A549 treated with ZK216348 at 1 μM for 4 hours (cell line): Measurements from ENCODE around the gene ZNF883. TPM values are rescaled to one million over a fixed set of nuclear protein-coding genes. Genes with fewer than 3 reads are reported as not detected.

Source experiments
- total RNA-seq: library from RNA; stranded (reverse); fragments of 200-300 nt; extraction: Qiagen RNA extraction; gene quantifications from 5 replicates; pipeline ENCODE4 v1.2.3, GENCODE V29; 2022; ENCODE audit warnings: low read depth

Gene ZNF883
- 0.81 to 0.97 TPM (median 0.92 TPM) in 5 replicates for total RNA-seq

DNA sequence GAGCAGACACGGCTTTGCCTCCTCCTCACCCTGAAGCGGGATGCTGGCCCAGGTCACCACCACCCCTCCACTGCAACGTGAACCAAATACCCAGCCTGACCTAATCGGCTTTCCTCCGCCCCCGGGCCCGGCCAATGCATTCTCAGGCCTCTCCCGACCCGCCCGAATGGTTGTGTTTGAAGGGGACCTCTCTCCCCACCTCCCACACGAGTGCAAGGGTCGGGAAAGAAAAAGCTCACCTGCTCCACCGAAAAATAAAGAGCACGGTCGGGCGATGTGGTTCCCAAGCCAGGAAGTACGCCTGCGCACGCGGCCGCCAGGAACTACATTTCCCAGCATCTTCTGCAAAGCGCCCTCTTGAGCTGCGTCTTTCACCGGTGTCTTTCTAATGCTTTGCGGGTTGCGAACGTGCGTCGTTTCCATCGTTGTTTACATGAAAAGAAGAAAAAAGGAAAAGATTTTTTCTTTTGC, at the start of gene ZNF883:
Gene ZNF883, minus strand, starts transcription at position 282 of the 471 bp plus-strand sequence.

GRCh38 chr9:113056191-113057106, 44.5 kb upstream of the ZNF883 start, which contains the start of gene ZFP37:
ZFP37 (minus strand) TSS chr9:113056724; CDS start chr9:113056688, 36 bp downstream.

Other genes starting within 250 kb of the ZNF883 start
- gene SLC46A2, start 121.3 kb downstream of the ZNF883 start, total RNA-seq = not detected in 5 replicates
- 1.4 to 2.1 TPM (median 1.5 TPM) in 5 replicates for gene ZFP37, start 44.5 kb upstream of the ZNF883 start, total RNA-seq
- 6.9 to 8.5 TPM (median 7.5 TPM) in 5 replicates for gene SLC31A2, start 138.8 kb upstream of the ZNF883 start, total RNA-seq
- gene FKBP15, start 209.1 kb upstream of the ZNF883 start, total RNA-seq = 15.8 to 19.2 TPM (median 17.1 TPM) in 5 replicates
- 17.9 to 22.7 TPM (median 18.5 TPM) in 5 replicates for gene SLC31A1, start 209.4 kb upstream of the ZNF883 start, total RNA-seq